Activated T-helper 1 cell treated with anti-CD3 and anti-CD28 coated beads, Interleukin-2, amount 50 U/mL, for 16 hours (primary cell): ENCODE data around the gene TBC1D1.
A peak's percentile ranks its signal among the peaks of the same experiment; 100 is the strongest.
"Not testable (repeated sequence)": the region's sequence is repeated elsewhere in the genome, so short reads cannot be mapped to it uniquely, and the experiment has no call there.

Experiments used
- DNase-seq, 2 donors: peaks; one replicate each; pipeline ENCODE4 v3.0.0-alpha.2; 2020; ENCODE audit warnings: low read depth in 1 of 2, low spot score in 1 of 2

Gene TBC1D1

GRCh38 chr4:37960679-37961450, 70.0 kb downstream of the TBC1D1 start:
- no peak for DNase-seq

DNA sequence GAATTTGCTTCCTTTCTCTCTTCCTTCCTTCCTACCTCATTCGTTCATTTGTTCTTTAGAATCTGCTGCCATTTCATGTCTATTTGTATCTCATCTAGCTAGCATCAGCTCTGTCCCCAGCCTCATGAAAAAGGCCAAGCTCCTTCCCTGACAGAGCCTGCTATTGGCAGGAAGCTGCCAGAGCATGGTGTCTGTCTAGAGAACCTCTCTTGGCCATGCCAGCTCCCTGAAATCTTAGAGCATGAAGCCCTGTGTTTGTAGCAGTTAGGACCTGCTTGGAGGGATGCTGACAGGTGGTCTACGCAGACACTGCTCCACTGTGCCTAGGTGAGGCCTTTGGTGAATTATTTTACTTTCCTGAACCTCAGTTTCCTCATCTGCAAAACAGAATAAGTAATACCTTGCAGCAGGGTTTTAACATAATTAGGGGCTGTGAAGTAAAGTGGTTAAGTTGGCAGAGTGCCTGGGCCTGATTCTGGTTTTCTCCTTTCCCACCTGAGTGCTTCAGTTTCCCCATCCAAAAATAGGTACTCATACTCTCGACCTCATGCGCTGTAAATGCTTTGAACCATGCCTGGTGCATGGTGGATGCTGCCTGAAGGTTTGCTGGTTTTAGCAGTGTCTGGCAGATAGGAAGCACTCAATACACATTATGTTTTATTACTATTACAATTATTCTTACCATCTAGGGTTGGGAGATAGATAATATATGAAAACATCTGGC, 74.0 kb downstream of the TBC1D1 start:
- no peak for DNase-seq

GRCh38 chr4:37966044-37966443, 75.2 kb downstream of the TBC1D1 start:
- DNase-seq: no peak

GRCh38 chr4:37967736-37968135, 76.9 kb downstream of the TBC1D1 start:
- no peak for DNase-seq

DNA sequence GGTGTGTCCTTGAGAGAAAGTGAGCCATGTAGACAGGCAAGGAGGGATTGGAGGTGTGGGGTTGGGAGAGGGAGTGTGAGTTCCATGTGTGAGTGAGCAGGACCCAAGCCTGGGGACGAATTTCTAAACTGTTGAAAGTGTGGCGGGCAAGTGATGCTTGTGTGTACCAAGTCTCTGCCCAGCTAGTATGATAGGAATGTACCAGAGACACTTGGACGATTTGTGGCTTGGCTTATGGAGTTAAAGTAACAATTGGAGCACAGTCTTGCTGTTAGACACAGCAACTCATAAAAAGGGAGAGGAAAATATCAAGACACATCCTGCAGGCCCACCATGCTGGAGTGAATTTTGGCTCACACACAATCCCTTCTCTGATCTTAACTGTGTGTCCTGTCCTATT, 77.9 kb downstream of the TBC1D1 start:
- DNase-seq: no peak

DNA sequence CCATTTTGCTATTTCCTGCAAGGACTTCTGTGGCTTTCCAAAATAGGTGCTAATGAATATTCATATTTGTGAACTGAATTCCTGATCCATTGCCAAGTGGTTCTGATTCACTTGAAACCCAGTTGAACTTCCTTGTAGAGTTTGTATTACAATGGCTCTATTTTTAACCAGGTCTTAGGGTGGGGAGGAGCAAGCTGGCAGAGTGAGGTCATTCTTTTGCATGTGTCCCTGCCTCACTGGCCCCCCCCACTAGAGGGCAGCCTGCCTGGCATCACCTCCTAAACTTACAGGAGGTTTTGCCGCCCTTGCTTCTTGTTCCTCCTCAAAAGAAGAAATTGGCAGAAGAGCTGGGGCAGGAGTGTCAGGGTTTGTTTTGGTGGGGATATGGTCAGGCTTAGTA, 79.8 kb downstream of the TBC1D1 start:
- peak in 1 of 2 donors; percentile 16 for DNase-seq

DNA sequence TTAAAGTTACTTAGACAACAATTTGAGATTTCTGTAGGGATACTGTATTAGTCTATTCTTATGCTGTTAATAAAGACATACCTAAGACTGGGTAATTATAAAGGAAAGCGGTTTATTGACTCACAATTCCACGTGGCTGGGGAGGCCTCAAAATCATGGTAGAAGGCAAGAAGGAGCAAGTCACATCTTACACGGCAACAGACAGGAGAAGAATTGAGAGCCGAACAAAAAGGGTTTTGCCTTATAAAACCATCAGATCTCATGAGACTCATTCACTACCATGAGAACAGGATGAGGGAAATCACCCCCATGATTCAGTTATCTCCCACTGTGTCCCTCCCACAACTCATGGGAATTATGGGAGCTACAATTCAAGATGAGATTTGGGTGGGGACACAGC, 80.3 kb downstream of the TBC1D1 start:
- no peak for DNase-seq

GRCh38 chr4:37973441-37973840, 82.6 kb downstream of the TBC1D1 start:
- DNase-seq: no peak

DNA sequence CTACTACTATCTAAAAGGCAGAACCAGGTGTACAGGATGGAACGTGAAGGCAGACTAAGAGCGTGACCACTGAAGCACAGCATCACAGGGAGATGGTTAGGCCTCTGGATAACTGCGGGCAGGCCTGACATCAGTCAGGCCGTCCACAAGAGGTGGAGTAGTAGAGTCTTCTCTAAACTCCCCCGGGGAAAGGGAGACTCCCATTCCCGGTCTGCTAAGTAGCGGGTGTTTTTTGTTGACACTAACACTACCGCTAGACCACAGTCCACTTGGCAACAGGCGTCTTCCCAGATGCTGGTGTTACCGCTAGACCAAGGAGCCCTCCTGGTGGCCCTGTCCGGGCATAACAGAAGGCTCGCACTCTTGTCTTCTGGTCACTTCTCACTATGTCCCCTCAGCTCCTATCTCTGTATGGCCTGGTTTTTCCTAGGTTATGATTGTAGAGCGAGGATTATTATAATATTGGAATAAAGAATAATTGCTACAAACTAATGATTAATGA, 84.5 kb downstream of the TBC1D1 start:
- not testable (repeated sequence) for DNase-seq

DNA sequence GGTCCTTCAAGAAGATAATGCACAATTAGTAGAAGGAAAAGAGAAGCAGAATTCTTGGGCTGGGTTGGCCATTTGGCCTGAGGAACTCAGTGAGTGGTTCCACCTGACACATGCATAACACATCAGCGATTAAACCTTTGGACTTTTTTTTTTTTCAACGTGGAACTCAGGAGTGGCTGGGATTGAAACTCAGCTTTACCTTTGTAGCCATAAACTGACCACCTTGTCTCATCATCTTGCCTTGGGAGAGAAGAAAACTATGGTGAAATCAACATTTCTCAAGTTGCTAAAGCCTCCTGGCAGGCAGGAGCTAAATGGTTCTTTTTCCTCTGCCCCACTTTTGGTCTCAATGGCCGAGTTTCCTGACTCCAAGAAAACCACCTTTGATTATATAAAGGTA, 85.6 kb downstream of the TBC1D1 start:
- DNase-seq: no peak

DNA sequence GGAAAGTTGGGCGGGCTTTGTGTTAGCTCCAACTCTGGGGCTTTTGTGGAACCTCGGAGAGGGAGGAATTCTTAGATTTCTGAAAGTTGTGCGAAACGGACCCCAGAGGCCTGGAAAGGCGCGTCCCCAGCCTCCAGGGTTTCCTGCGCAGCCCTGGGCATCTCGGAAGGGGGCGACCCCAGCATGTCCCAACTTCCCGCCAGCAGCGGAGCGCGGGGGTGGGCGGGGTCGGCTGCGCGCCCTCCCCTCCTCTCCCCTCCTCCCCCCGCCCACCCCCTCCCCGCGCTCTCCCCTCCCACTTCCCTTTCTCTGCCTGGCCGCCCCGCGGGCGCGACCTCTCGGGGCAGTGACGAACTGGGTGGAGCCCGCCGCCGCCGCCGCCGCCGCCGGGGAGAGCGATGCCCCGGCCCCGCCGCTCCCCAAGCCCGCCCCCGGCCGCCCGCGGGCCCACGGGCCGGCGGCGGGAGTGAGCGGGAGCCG, 86.1 kb downstream of the TBC1D1 start:
- peak; percentile 56 to 63 for DNase-seq

DNA sequence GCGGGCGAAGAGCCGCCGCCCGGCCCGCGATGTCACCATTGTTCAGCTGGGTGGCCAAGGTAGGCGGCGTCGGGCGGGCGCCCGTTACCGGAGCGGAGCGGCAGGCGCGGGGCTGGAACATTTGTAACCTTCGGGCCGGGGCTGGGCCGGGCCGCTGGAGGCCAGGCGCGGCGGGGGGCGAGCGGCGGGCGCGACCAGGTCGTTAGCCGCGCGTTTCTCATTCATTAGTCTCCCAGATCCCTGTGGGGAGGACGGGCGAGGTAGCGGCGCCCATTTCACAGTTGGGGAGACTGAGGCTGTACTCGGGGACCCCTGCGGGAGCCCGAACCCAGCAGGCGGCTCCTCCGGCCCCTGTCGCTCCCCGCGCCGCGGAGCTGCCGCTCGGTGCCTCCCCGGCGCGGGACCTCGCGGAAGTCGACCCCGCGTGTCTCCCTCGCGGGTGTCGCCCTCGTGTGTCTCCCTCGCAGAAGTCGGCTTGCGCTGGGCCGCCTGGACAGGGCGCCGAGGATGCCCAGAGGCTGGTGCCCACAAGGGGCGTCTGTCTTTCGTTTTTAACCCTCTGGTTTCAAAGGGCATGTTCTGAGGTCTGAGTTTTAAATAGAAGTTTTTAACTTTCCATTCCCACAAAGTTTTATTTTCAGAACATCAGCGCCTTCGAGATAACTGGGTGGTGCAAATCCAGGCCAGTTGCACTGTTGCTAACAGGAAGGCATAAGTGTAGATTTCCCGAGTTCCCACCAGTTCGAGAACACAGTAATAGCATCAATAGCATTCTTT, 86.8 kb downstream of the TBC1D1 start:
- DNase-seq: peak; percentile 46 to 59

DNA sequence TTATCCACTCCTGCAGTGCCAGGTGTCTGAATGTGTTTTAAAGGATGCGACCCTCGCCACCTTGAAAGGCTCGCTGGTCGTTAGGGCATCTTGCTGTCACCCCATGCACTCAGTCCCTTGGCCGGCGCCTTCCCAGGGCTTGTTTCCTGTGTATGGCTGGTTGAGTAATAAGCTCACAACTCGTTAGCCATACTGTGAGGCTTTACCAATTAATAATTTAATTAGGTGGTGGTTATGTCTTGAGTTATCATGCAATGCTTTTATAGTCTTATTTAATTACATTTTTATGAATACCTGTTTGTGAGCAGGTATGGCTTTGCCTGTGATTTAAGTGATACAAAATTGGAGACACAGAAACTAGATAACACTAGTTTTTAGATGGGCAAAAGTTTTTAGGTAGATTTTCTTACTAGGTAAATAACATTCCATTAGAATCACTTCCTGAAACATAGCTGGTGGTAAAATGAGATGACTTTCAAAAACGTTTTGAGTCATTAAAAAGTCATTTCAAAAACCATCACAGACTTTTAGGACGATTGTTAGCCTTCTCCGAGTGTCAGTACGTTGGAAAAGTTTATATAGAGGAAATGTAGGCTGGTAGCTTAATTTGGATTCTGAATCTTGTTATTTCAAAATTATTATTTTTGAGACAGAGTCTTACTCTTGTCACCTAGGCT, 87.5 kb downstream of the TBC1D1 start:
- DNase-seq: peak in 1 of 2 donors; percentile 1

- DNase-seq: no peak
These were observed 89.4 kb downstream of the TBC1D1 start for GRCh38 chr4:37980246-37980645.

DNA sequence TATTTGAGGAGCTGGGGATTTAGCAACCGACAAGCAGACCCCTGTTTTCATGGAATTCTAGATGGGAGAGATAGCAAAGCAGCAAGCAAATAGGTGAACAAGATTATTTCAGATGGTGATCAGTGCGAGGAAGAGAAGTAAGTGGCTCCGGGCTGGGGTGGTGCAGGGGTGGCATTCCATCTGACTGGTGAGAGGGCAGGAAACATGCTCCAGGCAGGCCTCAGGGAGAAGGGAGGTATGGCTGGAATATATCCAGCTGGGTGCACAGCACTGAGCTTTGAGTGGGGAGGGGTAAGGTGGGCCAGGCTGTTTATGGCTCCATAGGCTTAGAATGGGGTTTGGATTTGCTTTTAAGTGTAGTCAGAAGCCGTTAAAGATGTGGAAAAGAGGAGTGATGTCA, 90.5 kb downstream of the TBC1D1 start:
- no peak for DNase-seq

DNA sequence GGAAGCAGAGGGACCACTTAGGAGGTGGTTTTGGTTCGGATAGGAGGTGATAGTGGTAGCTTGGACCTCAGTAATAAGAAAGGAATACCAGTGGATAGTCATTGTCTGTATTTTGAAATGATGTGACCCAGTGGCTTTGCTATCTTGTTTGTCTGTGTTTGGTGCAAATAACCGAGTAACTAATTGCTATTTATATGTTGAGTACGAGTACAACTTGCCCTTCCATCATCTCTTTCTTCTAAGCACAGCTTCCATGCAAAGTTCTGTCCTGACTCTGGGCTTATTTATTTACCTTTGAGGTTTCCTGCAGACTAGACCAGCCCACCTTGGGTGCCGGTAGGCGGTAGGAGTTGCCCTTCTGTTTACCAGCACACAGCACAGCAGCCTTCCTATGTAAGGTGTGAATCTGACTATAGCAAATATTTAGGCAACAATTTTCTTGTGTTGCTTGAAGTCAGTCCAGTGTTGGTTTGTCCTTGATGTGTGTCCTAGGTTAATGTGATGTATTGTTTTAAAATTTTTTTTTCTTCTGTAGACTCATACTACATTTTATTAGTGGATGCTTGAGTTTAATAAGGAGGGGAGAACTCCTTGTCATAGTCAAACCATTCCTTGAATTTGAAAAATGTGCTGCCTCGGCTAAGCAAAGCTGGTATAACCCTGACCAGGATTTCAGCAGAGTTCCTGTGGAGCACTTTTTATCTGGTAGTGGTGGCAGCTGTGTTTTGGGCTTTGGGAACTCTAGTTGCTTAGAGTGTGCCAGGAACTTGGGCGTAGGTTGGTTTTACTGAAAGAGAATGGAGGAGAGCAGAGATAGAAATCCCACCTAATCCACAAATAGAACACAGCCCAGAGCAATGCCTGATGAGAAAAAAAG, 91.2 kb downstream of the TBC1D1 start:
- DNase-seq: no peak

GRCh38 chr4:37982736-37983135, 91.9 kb downstream of the TBC1D1 start:
- no peak for DNase-seq

DNA sequence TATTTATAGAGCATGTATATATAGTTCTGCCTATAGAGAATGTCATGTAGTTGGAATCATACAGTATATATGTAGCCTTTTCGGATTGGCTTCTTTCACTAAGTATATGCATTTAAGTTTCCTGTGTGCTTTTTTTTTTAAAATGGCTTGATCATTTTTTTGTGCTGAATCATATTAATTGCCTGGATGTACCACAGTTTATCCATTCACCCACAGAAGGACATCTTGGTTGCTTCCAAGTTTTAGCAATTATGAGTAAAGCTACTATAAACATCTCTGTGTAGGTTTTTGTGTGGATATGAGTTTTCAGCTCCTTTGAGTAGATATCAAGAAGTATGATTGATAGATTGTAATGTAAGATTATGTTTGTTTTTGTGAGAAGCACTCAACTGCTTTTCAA, 93.1 kb downstream of the TBC1D1 start:
- no peak for DNase-seq

DNA sequence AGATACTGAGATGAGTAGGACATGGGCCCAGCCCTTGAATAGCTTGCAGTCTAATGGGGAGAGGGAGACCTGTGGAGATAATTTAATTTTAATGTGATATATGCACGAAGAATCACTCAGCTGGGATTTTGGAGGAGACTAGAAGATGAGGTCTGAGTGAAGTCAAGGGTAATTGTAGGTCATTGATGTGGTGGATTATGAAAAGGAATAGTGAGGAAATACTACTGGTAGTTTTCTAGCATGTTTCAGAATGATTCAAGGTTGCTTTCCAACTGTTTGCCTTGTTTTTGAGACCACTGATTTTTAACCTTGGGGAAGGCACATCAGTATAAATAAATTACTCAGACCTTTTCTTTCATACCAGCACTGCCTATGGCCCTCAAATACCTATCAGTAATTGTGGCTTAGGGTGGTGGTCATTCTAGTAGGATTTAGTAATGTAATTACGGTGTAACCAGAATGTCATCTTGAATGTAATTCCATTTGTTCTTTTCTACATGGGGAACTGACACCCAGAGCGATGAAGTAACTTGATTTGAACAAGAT, 94.9 kb downstream of the TBC1D1 start:
- no peak for DNase-seq

GRCh38 chr4:37988670-37989069, 97.8 kb downstream of the TBC1D1 start:
- no peak for DNase-seq
